SK-N-SH (cell line): ENCODE data around the gene BTLA. TPM values are rescaled to one million over a fixed set of nuclear protein-coding genes. Genes with fewer than 3 reads are reported as not detected.
"Not testable (repeated sequence)": the region's sequence is repeated elsewhere in the genome, so short reads cannot be mapped to it uniquely, and the experiment has no call there.

ENCODE experiments used
- CTCF ChIA-PET: fragments of 300-600, 350-600 bp; formaldehyde crosslinking; extraction: SDS; loops from one replicate; lab custom pipeline; 2021; lab: Yijun Ruan, JAX
- POLR2A ChIA-PET: fragments of 350-600 bp; sonication (Branson Sonifier 250); formaldehyde crosslinking; extraction: SDS; loops from one replicate; lab custom pipeline; 2020; ENCODE audit warnings: antibody characterized with exemption, inconsistent platforms; lab: Yijun Ruan, JAX
- DNase-seq: peaks from one replicate; pipeline ENCODE4 v3.0.0; 2012
- H2AFZ ChIP-seq: fragments of 200-600 bp; sonication (generic); 2 replicates; pipeline ENCODE4 v1.8.1; 2016; ENCODE audit warnings: antibody characterized with exemption, mild to moderate bottlenecking, low read depth
- H3F3A ChIP-seq: fragments of 200-600 bp; sonication (generic); replicated peaks from 2 replicates; pipeline ENCODE3; 2016; ENCODE audit warnings: antibody characterized with exemption, mild to moderate bottlenecking; ENCODE audit not compliant: insufficient read depth
- H3K27ac ChIP-seq, 2 experiments: fragments of 200-500 bp in 1 of 2; fragments of 200-600 bp in 1 of 2; sonication (Bioruptor generic) in 1 of 2; sonication (generic), shearing (Covaris generic) in 1 of 2; 2 replicates each; pipeline versions ENCODE4 v1.5.1 to v1.6.1; 2014 to 2016; ENCODE audit warnings: low read depth in 2 of 2, inconsistent platforms in 1 of 2, low read length in 1 of 2, mild to moderate bottlenecking in 1 of 2, mixed read lengths in 1 of 2
- H3K27me3 ChIP-seq: fragments of 200-600 bp; sonication (generic), shearing (Covaris generic); 2 replicates; pipeline ENCODE4 v1.6.1; 2016; ENCODE audit warnings: mixed run types; ENCODE audit not compliant: insufficient read depth
- H3K36me3 ChIP-seq, 2 experiments: fragments of 200-500 bp in 1 of 2; fragments of 200-600 bp in 1 of 2; sonication (Bioruptor generic) in 1 of 2; sonication (generic) in 1 of 2; replicated peaks in 1 of 2; 2 replicates each; pipeline versions ENCODE3 to v1.5.1; 2014 to 2016; ENCODE audit warnings: low read length in 1 of 2, mild to moderate bottlenecking in 1 of 2; ENCODE audit not compliant: insufficient read depth in 2 of 2, control insufficient read depth in 1 of 2
- H3K4me1 ChIP-seq, 2 experiments: fragments of 200-500 bp in 1 of 2; fragments of 200-600 bp in 1 of 2; sonication (Bioruptor generic) in 1 of 2; sonication (generic), shearing (Covaris generic) in 1 of 2; 2 replicates each; pipeline versions ENCODE4 v1.5.1 to v1.6.1; 2014 to 2016; ENCODE audit warnings: low read depth in 1 of 2, low read length in 1 of 2, mixed run types in 1 of 2; ENCODE audit not compliant: insufficient read depth in 2 of 2, control insufficient read depth in 1 of 2
- H3K4me2 ChIP-seq: fragments of 200-600 bp; sonication (generic), shearing (Covaris generic); 2 replicates; pipeline ENCODE4 v1.6.1; 2017; ENCODE audit warnings: mixed run types
- H3K4me3 ChIP-seq, 2 experiments: fragments of 200-500 bp in 1 of 2; fragments of 200-600 bp in 1 of 2; sonication (Bioruptor generic) in 1 of 2; sonication (generic), shearing (Covaris generic) in 1 of 2; 2 replicates each; pipeline versions ENCODE4 v1.5.1 to v1.8.1; 2014 to 2016; ENCODE audit warnings: low read depth in 2 of 2, inconsistent platforms in 1 of 2, low read length in 1 of 2, mild to moderate bottlenecking in 1 of 2, mixed read lengths in 1 of 2, moderate library complexity in 1 of 2
- H3K79me2 ChIP-seq: fragments of 200-600 bp; sonication (generic); 2 replicates; pipeline ENCODE4 v1.8.1; 2017; ENCODE audit warnings: mild to moderate bottlenecking; ENCODE audit not compliant: insufficient read depth
- H3K9ac ChIP-seq: fragments of 200-600 bp; sonication (generic); 2 replicates; pipeline ENCODE4 v1.6.1; 2017; ENCODE audit warnings: mixed run types
- H3K9me2 ChIP-seq: fragments of 200-600 bp; sonication (generic); 2 replicates; pipeline ENCODE4 v1.6.1; 2017; ENCODE audit warnings: mixed run types
- H3K9me3 ChIP-seq: fragments of 200-600 bp; sonication (generic); 2 replicates; pipeline ENCODE4 v1.6.1; 2017; ENCODE audit warnings: mixed run types, mild to moderate bottlenecking, moderate library complexity
- H4K20me1 ChIP-seq: fragments of 200-600 bp; sonication (generic); 2 replicates; pipeline ENCODE4 v1.6.1; 2017; ENCODE audit warnings: mild to moderate bottlenecking, mixed run types; ENCODE audit not compliant: insufficient read depth
- CHD2 ChIP-seq: fragments of 150-350 bp; IDR thresholded peaks from 2 replicates; pipeline ENCODE4 v1.6.1; 2018; ENCODE audit warnings: low read length; ENCODE audit not compliant: partially characterized antibody
- CTCF ChIP-seq: fragments of 200-600 bp; sonication (generic); IDR thresholded peaks from 2 replicates; pipeline ENCODE4 v1.6.1; 2017; ENCODE audit warnings: antibody characterized with exemption, mild to moderate bottlenecking, moderate library complexity
- ELF1 ChIP-seq: IDR thresholded peaks from 2 replicates; pipeline ENCODE4 v1.4.0; 2012
- EP300 ChIP-seq, 2 experiments: IDR thresholded peaks; 2 replicates each; pipeline versions ENCODE4 v1.4.0 to v1.6.1; 2012; ENCODE audit warnings: borderline replicate concordance in 1 of 2, low read depth in 1 of 2, low read length in 1 of 2
- EZH2phosphoT487 ChIP-seq: fragments of 200-600 bp; sonication (generic); IDR thresholded peaks from 2 replicates; pipeline ENCODE4 v1.6.1; 2017; ENCODE audit warnings: low read depth, mixed run types, mild to moderate bottlenecking, antibody characterized with exemption, moderate library complexity, borderline replicate concordance
- FOSL2 ChIP-seq: IDR thresholded peaks from 2 replicates; pipeline ENCODE4 v1.4.0; 2012; ENCODE audit warnings: low read depth, mild to moderate bottlenecking, moderate library complexity, borderline replicate concordance
- FOXJ3 ChIP-seq: sonication (generic); formaldehyde crosslinking; IDR thresholded peaks from 2 replicates; pipeline ENCODE4 v1.5.1; 2020; ENCODE audit warnings: mild to moderate bottlenecking, missing genetic modification reagents
- FOXM1 ChIP-seq: IDR thresholded peaks from 2 replicates; pipeline ENCODE4 v1.4.0; 2012; ENCODE audit warnings: low read depth, mild to moderate bottlenecking
- GATA2 ChIP-seq: sonication (generic); formaldehyde crosslinking; IDR thresholded peaks from 2 replicates; pipeline ENCODE4 v1.5.0; 2020; ENCODE audit warnings: mild to moderate bottlenecking, missing genetic modification reagents
- IRF3 ChIP-seq: fragments of 150-350 bp; IDR thresholded peaks from 2 replicates; pipeline ENCODE4 v1.6.1; 2016; ENCODE audit warnings: mild to moderate bottlenecking, low read depth, low read length
- MAX ChIP-seq: IDR thresholded peaks from 2 replicates; pipeline ENCODE4 v1.4.0; 2012; ENCODE audit warnings: low read depth
- MEF2A ChIP-seq: IDR thresholded peaks from 2 replicates; pipeline ENCODE4 v1.4.0; 2012; ENCODE audit warnings: low read depth, borderline replicate concordance
- MXI1 ChIP-seq: IDR thresholded peaks from 2 replicates; pipeline ENCODE4 v1.6.1; 2012; ENCODE audit warnings: mild to moderate bottlenecking, low read depth, low read length, improper control_type of control experiment
- NFIC ChIP-seq: IDR thresholded peaks from 2 replicates; pipeline ENCODE4 v1.4.0; 2012; ENCODE audit warnings: borderline replicate concordance
- NRF1 ChIP-seq: IDR thresholded peaks from 2 replicates; pipeline ENCODE4 v1.6.1; 2012; ENCODE audit warnings: low read depth, mild to moderate bottlenecking, low read length
- POLR2AphosphoS5 ChIP-seq: IDR thresholded peaks from 2 replicates; pipeline ENCODE4 v1.6.1; 2012; ENCODE audit warnings: low read depth, low read length
- RAD21 ChIP-seq: IDR thresholded peaks from 2 replicates; pipeline ENCODE4 v1.6.1; 2012; ENCODE audit warnings: mild to moderate bottlenecking, low read length
- RCOR1 ChIP-seq: fragments of 150-350 bp; IDR thresholded peaks from 2 replicates; pipeline ENCODE4 v1.6.1; 2017; ENCODE audit warnings: antibody characterized with exemption, low read length
- RFX5 ChIP-seq: IDR thresholded peaks from 2 replicates; pipeline ENCODE4 v1.6.1; 2012; ENCODE audit warnings: mild to moderate bottlenecking, improper control_type of control experiment, low read length
- RXRA ChIP-seq: IDR thresholded peaks from 2 replicates; pipeline ENCODE4 v1.4.0; 2012; ENCODE audit warnings: low read depth, mild to moderate bottlenecking, borderline replicate concordance
- SIN3A ChIP-seq: IDR thresholded peaks from 2 replicates; pipeline ENCODE4 v1.6.1; 2012; ENCODE audit warnings: low read depth, mild to moderate bottlenecking, low read length, moderate library complexity, borderline replicate concordance
- SMC3 ChIP-seq: IDR thresholded peaks from 2 replicates; pipeline ENCODE4 v1.6.1; 2012; ENCODE audit warnings: low read depth, low read length, improper control_type of control experiment
- TAF1 ChIP-seq: IDR thresholded peaks from 2 replicates; pipeline ENCODE4 v1.6.1; 2012; ENCODE audit warnings: low read depth, mild to moderate bottlenecking, low read length, moderate library complexity, borderline replicate concordance
- WGBS: methylation state at CpG from one replicate; pipeline ENCODE4 v1.1.6; 2017; ENCODE audit warnings: low lambda C conversion rate; 5-methylcytosine and 5-hydroxymethylcytosine counted together
- polyA plus RNA-seq, 3 experiments: library from polyadenylated mRNA; depleted of rRNA; stranded (reverse); fragments of >200 nt; gene quantifications; 2 replicates each; pipeline ENCODE4 v1.2.3, GENCODE V29; 2012
- TF ChIP-seq, protein P1 (sequence below): fragments of 150-350 bp; IDR thresholded peaks from 2 replicates; pipeline ENCODE4 v1.6.1; 2017; ENCODE audit warnings: antibody characterized with exemption, low read length, low read depth, borderline replicate concordance

Gene BTLA
- polyA plus RNA-seq, 1 of the 3 experiments (the other 2 are of a cell fraction) = not detected

GRCh38 chr3:112524127-112524526 is 24.9 kb upstream of the BTLA start:
- DNase-seq, H3K79me2 ChIP-seq, H3K9me2 ChIP-seq, H3K27ac ChIP-seq, H3K4me1 ChIP-seq, H3K4me3 ChIP-seq, H3K4me2 ChIP-seq, H3F3A ChIP-seq, H4K20me1 ChIP-seq, POLR2A ChIA-PET, H3K9ac ChIP-seq, H3K9me3 ChIP-seq, H2AFZ ChIP-seq, H3K27me3 ChIP-seq: not testable (repeated sequence)
- CTCF ChIA-PET = interaction anchor here (0.7 kb wide), 1 partner anchor 230 kb away, joined by 5 read pairs; the partner anchor contains the start of gene SLC9C1
- 98% methylated on average over 6 of the region's 6 CpGs for WGBS
- H3K36me3 ChIP-seq = peaks cover 6 to 15% of the 10 kb centered on the region in 2 experiments

GRCh38 chr3:112519424-112520001 is 20.2 kb upstream of the BTLA start:
- Histone ChIP-seq H3F3A (peaks cover 3% of the 10 kb centered on the region), H3K4me2 (no peak overlapping the region), H3K9ac (no peak overlapping the region), H3K4me1 (no peaks in the 10 kb centered on the region), H3K9me3 (no peaks in the 10 kb centered on the region), H3K4me3 (no peak overlapping the region), H3K27ac (no peak overlapping the region)
- peak; percentile 40 for DNase-seq
- TF ChIP-seq EZH2phosphoT487 (no peak), SIN3A (no peak), RFX5 (no peak), CHD2 (no peak), IRF3 (no peak), MEF2A (no peak), GATA2 (CRISPR knock-in tag) (no peak), POLR2AphosphoS5 (no peak), EP300 (IDR thresholded peaks at IDR 0.05; ENCODE audit: borderline replicate concordance in 1 of 2, low read depth in 1 of 2, low read length in 1 of 2) (no peak), RCOR1 (no peak), MAX (no peak), SMC3 (peak; percentile 91), RAD21 (peak; percentile 84), MXI1 (no peak), ELF1 (no peak), NRF1 (no peak), CTCF (peak; percentile 83), NFIC (no peak), FOXM1 (no peak), FOXJ3 (CRISPR knock-in tag) (no peak), TAF1 (no peak), FOSL2 (no peak), RXRA (no peak)
- TF ChIP-seq, protein P1, sequence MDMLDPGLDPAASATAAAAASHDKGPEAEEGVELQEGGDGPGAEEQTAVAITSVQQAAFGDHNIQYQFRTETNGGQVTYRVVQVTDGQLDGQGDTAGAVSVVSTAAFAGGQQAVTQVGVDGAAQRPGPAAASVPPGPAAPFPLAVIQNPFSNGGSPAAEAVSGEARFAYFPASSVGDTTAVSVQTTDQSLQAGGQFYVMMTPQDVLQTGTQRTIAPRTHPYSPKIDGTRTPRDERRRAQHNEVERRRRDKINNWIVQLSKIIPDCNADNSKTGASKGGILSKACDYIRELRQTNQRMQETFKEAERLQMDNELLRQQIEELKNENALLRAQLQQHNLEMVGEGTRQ = no peak
- TF ChIP-seq, all 33 proteins: peak for 3
- ChIA-PET CTCF (interaction anchor here (0.7 to 7.3 kb wide), 24 partner anchors 12 to 424 kb away, joined by 3 to 89 read pairs (median 5); partner anchors contain the start of genes CD200, GCSAM and SLC9C1), POLR2A (no interaction called here)
- WGBS = 97% methylated on average over 2 of the region's 2 CpGs
- Histone ChIP-seq H4K20me1 (no peaks in the 10 kb centered on the region), H3K79me2 (no peaks in the 10 kb centered on the region), H3K36me3 (no peaks in the 10 kb centered on the region), H3K27me3 (no peaks in the 10 kb centered on the region), H3K9me2 (no peaks in the 10 kb centered on the region), H2AFZ (no peak overlapping the region)
